Common myeloid progenitor, CD34-positive (primary cell): ENCODE measurements around the gene TENM4.

Experiments
- CTCF ChIA-PET: fragments of 350-600 bp; sonication (Branson Sonifier 250); formaldehyde crosslinking; loops from one replicate; lab custom pipeline; 2021; ENCODE audit warnings: antibody characterized with exemption; lab: Charles Lee
- POLR2A ChIA-PET: fragments of 350-600 bp; sonication (Branson Sonifier 250); formaldehyde crosslinking; loops from one replicate; lab custom pipeline; 2021; ENCODE audit warnings: antibody characterized with exemption; lab: Charles Lee
- DNase-seq, 3 donors: peaks; one replicate each; pipeline versions ENCODE4 v3.0.0 to v3.0.0-alpha.2; 2013
- H3K27ac ChIP-seq, 2 experiments: 1 replicate in 1 of 2; 2 replicates in 1 of 2; pipeline ENCODE4 v1.7.0; 2013; ENCODE audit warnings: inconsistent platforms in 2 of 2, low read length in 2 of 2, mild to moderate bottlenecking in 2 of 2, low read depth in 1 of 2, moderate library complexity in 1 of 2; ENCODE audit not compliant: severe bottlenecking in 2 of 2, insufficient read depth in 1 of 2, poor library complexity in 1 of 2
- H3K27me3 ChIP-seq, 5 experiments: replicated peaks in 2 of 5; 1 replicate in 3 of 5; 2 replicates in 2 of 5; pipeline versions ENCODE4 v1.6.1 to v1.7.0; 2013; ENCODE audit warnings: low read length in 4 of 5, mild to moderate bottlenecking in 2 of 5, moderate library complexity in 2 of 5, inconsistent platforms in 1 of 5; ENCODE audit not compliant: insufficient read depth in 5 of 5, control insufficient read depth in 4 of 5
- H3K36me3 ChIP-seq, 4 experiments: 1 replicate in 2 of 4; 2 replicates in 2 of 4; pipeline versions ENCODE4 v1.6.1 to v1.7.0; 2013; ENCODE audit warnings: low read length in 3 of 4, control low read depth in 1 of 4, mild to moderate bottlenecking in 1 of 4; ENCODE audit not compliant: control insufficient read depth in 4 of 4, insufficient read depth in 4 of 4
- H3K4me1 ChIP-seq, 4 experiments: 1 replicate in 3 of 4; 2 replicates in 1 of 4; pipeline versions ENCODE4 v1.6.1 to v1.7.1; 2013; ENCODE audit warnings: low read length in 3 of 4, mild to moderate bottlenecking in 3 of 4, control low read depth in 1 of 4, inconsistent platforms in 1 of 4, moderate library complexity in 1 of 4; ENCODE audit not compliant: control insufficient read depth in 4 of 4, insufficient read depth in 4 of 4; ENCODE audit errors: control extremely low read depth in 1 of 4
- H3K4me3 ChIP-seq, 7 experiments: 1 replicate in 4 of 7; 2 replicates in 3 of 7; pipeline versions ENCODE4 v1.5.1 to v1.7.0; 2013; ENCODE audit warnings: mild to moderate bottlenecking in 7 of 7, low read length in 6 of 7, moderate library complexity in 6 of 7, inconsistent platforms in 2 of 7, low read depth in 2 of 7, control low read depth in 1 of 7; ENCODE audit not compliant: insufficient read depth in 4 of 7, control insufficient read depth in 1 of 7; ENCODE audit errors: extremely low read depth in 1 of 7
- H3K9me3 ChIP-seq, 5 experiments: 1 replicate in 4 of 5; 2 replicates in 1 of 5; pipeline versions ENCODE4 v1.6.1 to v1.7.1; 2013; ENCODE audit warnings: low read length in 4 of 5, mild to moderate bottlenecking in 2 of 5, inconsistent platforms in 1 of 5, low read depth in 1 of 5, moderate library complexity in 1 of 5; ENCODE audit not compliant: control insufficient read depth in 4 of 5, insufficient read depth in 2 of 5; ENCODE audit errors: control extremely low read depth in 1 of 5
- WGBS: methylation state at CpG from one replicate; pipeline ENCODE4 v1.1.5; 2013; ENCODE audit not compliant: insufficient coverage; 5-methylcytosine and 5-hydroxymethylcytosine counted together

TENM4 gene

DNA sequence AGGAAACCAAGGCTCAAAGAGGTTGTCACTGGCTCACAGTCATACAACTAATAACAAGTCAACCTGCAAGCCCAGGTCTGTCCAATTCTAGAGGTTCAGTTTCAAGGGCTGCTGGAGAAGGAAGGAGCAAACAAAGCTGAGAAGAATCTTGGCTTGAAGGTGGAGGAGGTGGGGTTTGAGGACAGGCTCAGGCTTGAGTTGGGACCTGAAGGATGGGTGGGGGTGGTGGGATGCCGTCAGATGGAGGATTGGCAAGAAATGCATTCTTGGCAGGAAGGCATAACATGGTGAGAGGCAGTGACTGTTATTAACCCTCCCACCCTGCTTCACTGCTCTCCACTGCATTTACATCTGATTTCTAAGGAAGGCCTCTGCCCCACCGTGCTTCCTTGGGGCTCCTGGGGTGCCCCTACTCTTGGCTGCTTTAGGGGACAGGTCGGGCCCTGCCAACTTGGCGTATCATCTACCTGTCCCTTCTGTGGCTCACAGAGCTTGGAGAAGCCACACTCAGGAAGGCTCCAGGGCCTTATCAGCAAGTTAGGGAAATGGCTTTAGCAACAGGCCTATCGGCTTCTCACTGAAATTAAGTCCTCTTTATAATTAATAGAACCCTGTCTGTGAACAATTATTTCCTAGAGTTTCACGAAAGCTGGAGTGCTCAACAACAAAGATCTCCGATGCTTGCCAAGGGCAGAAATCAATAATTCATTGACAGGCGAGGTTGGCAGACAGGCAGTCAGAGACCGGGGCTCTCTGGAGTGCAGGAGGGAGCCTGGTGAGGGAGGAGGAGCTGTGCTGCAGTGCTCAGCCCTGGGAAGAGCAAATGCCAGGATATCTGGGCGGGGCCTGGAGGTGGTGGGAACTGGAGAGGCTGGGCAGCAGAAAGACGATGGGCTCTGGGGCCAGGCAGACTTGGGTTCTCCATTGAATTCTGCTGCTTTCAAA is 781.2 kb downstream of the TENM4 start:
- POLR2A ChIA-PET, result no interaction called here

DNA sequence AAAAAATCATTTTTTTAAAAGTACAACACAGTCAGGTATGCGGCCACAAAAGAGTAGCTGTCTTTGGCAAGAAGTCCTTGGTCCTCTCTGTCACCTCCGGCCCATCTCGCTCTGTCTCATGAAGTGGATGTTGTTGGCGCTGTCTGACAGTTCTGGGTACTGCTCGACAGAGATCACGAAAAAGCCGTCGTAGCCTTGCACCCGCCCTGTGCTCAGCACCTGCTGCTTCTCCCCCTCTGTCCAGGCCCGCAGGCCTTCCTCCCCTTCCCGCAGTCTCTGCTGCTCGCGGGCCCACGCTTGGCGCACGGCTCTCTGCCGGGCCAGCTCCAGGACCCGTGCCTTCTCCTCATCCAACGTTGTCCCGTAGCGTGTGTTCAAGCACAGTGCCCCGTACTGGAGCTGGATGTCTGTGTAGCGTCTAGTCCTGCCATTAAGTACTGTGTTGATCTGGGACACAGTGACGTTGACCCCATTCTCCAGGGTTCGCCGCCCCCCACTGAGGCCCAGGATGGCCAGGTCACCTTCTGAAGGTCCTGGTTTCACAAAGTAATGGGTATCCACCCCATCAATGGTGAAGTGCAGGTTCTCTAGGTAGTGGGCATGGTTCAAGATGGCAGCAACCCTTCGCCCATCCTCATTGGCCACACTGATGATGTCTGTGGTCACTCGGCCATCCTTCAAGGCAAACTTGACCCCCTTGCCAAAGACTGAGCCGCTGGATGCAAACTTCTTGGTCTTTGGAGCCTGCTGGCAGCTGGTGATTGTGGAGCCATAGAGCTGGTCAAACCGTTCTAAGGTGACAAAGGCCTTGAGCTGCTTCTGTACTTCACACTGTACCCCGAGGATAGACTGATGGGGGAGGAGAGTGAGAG is 782.6 kb downstream of the TENM4 start:
- Histone ChIP-seq H3K27me3 (peaks cover 0 to 20% (median 4%) of the 10 kb centered on the region in 5 experiments), H3K36me3 (no peaks in the 10 kb centered on the region), H3K4me1 (no peaks in the 10 kb centered on the region), H3K27ac (no peak overlapping the region), H3K4me3 (no peak overlapping the region), H3K9me3 (no peaks in the 10 kb centered on the region)
- ChIA-PET CTCF (interaction anchor here (7.4 kb wide), 1 partner anchor 12 kb away, joined by 54 read pairs; no protein-coding TSS in a partner anchor), POLR2A (no interaction called here)
- no peak for DNase-seq
- WGBS, result 97% methylated on average over 28 of the region's 31 CpGs

More for the DNA sequence above, 781.2 kb downstream of the TENM4 start:
- CTCF ChIA-PET, result interaction anchor here (7.4 kb wide), 1 partner anchor 13 kb away, joined by 54 read pairs; no protein-coding TSS in a partner anchor
- DNase-seq, result no peak
- Histone ChIP-seq H3K27me3 (peaks cover 2 to 27% (median 8%) of the 10 kb centered on the region in 5 experiments), H3K4me3 (no peak overlapping the region), H3K27ac (no peak overlapping the region), H3K36me3 (no peaks in the 10 kb centered on the region), H3K9me3 (no peaks in the 10 kb centered on the region), H3K4me1 (no peaks in the 10 kb centered on the region)
- WGBS, result 90% methylated on average over 10 of the region's 11 CpGs

DNA sequence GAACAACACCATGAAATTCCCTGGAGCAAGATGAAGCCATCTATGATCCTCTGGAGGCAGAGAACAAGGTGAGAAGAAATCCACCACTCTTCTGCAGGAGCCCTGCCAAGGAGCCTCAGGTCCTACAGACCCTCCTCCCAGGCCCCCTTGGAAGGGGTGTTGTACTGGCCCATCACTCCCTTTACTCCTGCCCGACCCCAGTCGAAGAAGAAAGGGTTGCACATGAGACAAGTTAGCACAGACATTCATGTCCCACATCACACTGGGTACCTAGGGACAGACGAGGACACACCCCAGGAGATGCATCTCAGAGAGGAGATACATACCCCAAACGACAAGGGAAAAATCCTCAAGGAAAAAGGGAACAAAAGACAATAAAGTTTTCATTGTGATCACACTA is 783.4 kb downstream of the TENM4 start:
- H3K27ac ChIP-seq, result no peak overlapping the region
- H3K36me3 ChIP-seq, result no peaks in the 10 kb centered on the region
- no peaks in the 10 kb centered on the region for H3K9me3 ChIP-seq
- WGBS, result 100% methylated on average over 1 of the region's 4 CpGs
- ChIA-PET POLR2A (no interaction called here), CTCF (interaction anchor here (7.4 kb wide), 1 partner anchor 11 kb away, joined by 54 read pairs; no protein-coding TSS in a partner anchor)
- DNase-seq, result no peak
- peaks cover 0 to 22% (median 4%) of the 10 kb centered on the region in 5 experiments for H3K27me3 ChIP-seq
- H3K4me3 ChIP-seq, result no peak overlapping the region
- no peaks in the 10 kb centered on the region for H3K4me1 ChIP-seq

DNA sequence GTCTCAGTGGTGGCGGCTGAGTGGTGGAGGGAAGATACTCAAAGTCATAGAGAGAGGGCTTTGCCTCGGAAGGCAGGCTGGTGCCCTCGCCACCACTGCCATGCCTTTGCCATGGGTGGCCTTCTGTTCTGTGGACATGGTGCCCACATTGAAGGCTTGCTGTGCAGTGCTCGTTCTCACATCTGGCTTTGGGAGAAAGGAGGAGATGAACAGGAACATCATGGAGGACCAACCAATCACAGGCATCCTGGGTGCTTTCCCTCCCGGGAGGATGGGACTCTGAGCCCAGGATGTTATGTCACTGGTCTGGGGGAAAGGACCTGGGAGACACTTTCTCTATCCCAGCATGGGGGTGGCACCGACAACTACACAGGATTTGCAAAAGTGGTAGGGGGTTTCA is 783.8 kb downstream of the TENM4 start:
- no peak for DNase-seq
- peaks cover 0 to 22% (median 4%) of the 10 kb centered on the region in 5 experiments for H3K27me3 ChIP-seq
- H3K4me3 ChIP-seq, result no peak overlapping the region
- no peaks in the 10 kb centered on the region for H3K36me3 ChIP-seq
- WGBS, result 91% methylated on average over 6 of the region's 6 CpGs
- no peak overlapping the region for H3K27ac ChIP-seq
- ChIA-PET POLR2A (no interaction called here), CTCF (interaction anchor here (7.4 kb wide), 1 partner anchor 11 kb away, joined by 54 read pairs; no protein-coding TSS in a partner anchor)
- H3K9me3 ChIP-seq, result no peaks in the 10 kb centered on the region
- no peaks in the 10 kb centered on the region for H3K4me1 ChIP-seq

DNA sequence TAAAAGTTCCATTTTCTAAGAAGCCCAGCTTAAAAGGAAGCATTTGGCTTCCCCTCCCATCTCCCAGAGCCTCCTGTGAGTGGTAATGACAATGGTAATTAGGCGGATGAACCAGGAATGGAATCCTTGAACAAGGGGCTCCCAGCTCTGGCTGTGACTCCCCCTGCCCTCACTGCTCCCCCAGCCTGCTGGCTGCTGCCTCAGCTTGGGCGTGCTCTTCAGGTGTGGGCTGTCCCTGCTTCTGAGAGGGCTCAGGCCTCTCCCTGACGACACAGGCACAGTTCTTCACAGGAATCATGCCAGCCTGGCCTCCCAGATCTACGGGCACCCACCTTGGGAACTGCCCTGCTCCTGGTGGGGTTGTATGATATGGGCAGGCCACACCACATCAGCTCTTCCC is 784.5 kb downstream of the TENM4 start:
- DNase-seq, result no peak
- Histone ChIP-seq H3K27me3 (peaks cover 0 to 17% (median 1%) of the 10 kb centered on the region in 5 experiments), H3K4me1 (no peaks in the 10 kb centered on the region), H3K4me3 (no peak overlapping the region), H3K9me3 (no peaks in the 10 kb centered on the region), H3K27ac (no peak overlapping the region), H3K36me3 (no peaks in the 10 kb centered on the region)
- ChIA-PET CTCF (interaction anchor here (0.7 to 7.4 kb wide), 3 partner anchors 10 to 59 kb away, joined by 3 to 54 read pairs (median 3); no protein-coding TSS in a partner anchor), POLR2A (no interaction called here)
- WGBS, result 87% methylated on average over 3 of the region's 4 CpGs

DNA sequence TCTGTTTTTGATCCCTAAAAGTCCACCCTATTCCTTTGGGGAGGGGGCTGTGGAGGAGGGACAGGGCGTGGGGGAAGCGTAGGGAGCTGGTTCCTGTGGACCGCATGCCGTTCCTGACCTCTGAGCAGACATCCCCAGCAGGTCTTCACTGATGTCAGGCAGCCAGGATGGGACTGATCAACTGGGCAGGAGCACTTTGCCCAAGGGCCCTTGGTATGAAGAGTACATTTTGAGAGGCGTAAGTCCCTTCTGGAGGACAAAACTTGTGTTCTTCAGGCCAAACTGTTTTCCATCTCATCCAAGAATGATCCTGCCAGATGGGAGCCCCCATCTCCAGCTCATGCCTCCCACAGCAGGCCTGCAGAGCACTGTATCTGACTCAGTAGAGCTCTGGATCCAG is 785.3 kb downstream of the TENM4 start:
- WGBS, result 100% methylated on average over 1 of the region's 5 CpGs
- ChIA-PET POLR2A (no interaction called here), CTCF (interaction anchor here (0.7 to 7.4 kb wide), 3 partner anchors 9 to 60 kb away, joined by 3 to 54 read pairs (median 3); no protein-coding TSS in a partner anchor)

More for the DNA sequence above, 785.3 kb downstream of the TENM4 start:
- Histone ChIP-seq H3K27ac (no peak overlapping the region), H3K4me3 (no peak overlapping the region), H3K27me3 (peaks cover 0 to 12% (median 1%) of the 10 kb centered on the region in 5 experiments), H3K4me1 (no peaks in the 10 kb centered on the region), H3K9me3 (no peaks in the 10 kb centered on the region), H3K36me3 (no peaks in the 10 kb centered on the region)
- DNase-seq, result no peak
